ENCODE measurements around the gene NR5A2.

The NR5A2 gene

GRCh38 chr1:200221614-200222282 lies 194.2 kb downstream of the NR5A2 start:
- H3K4me3 ChIP-seq (IDR thresholded peaks at IDR 0.05; ENCODE audit: insufficient read depth, low read depth, low read length): no peak overlapping the region
- H3K79me2 ChIP-seq (ENCODE audit: insufficient read depth, low read depth): no peaks in the 10 kb centered on the region
- no peak overlapping the region for H3K4me2 ChIP-seq
- H3K27ac ChIP-seq: no peak overlapping the region
- H4K20me1 ChIP-seq (ENCODE audit: insufficient read depth): no peaks in the 10 kb centered on the region
- H2AFZ ChIP-seq (ENCODE audit: low read depth): no peak overlapping the region
- TF ChIP-seq CTCF (conservative IDR thresholded peaks at IDR 0.05; ENCODE audit: low read depth, low read length): no peak
- no peaks in the 10 kb centered on the region for H3K27me3 ChIP-seq (ENCODE audit: insufficient read depth, low read depth)
- no peaks in the 10 kb centered on the region for H3K36me3 ChIP-seq (ENCODE audit: insufficient read depth)
- H3K4me1 ChIP-seq (ENCODE audit: low read depth, poor library complexity, severe bottlenecking): peaks cover 9% of the 10 kb centered on the region
- no peak overlapping the region for H3K9ac ChIP-seq

GRCh38 chr1:200223207-200223606 lies 195.7 kb downstream of the NR5A2 start:
- Histone ChIP-seq H3K4me3 (IDR thresholded peaks at IDR 0.05; ENCODE audit: insufficient read depth, low read depth, low read length) (no peak overlapping the region), H3K4me1 (ENCODE audit: low read depth, poor library complexity, severe bottlenecking) (peaks cover 9% of the 10 kb centered on the region), H3K27me3 (ENCODE audit: insufficient read depth, low read depth) (no peaks in the 10 kb centered on the region), H3K4me2 (no peak overlapping the region), H4K20me1 (ENCODE audit: insufficient read depth) (no peaks in the 10 kb centered on the region), H3K27ac (no peak overlapping the region), H3K36me3 (ENCODE audit: insufficient read depth) (no peaks in the 10 kb centered on the region), H3K9ac (no peak overlapping the region), H2AFZ (ENCODE audit: low read depth) (no peak overlapping the region), H3K79me2 (ENCODE audit: insufficient read depth, low read depth) (no peaks in the 10 kb centered on the region)
- no peak for TF ChIP-seq CTCF (conservative IDR thresholded peaks at IDR 0.05; ENCODE audit: low read depth, low read length)

GRCh38 chr1:200223613-200224012 lies 196.1 kb downstream of the NR5A2 start:
- Histone ChIP-seq H3K27me3 (ENCODE audit: insufficient read depth, low read depth) (no peaks in the 10 kb centered on the region), H3K27ac (no peak overlapping the region), H3K4me1 (ENCODE audit: low read depth, poor library complexity, severe bottlenecking) (peaks cover 9% of the 10 kb centered on the region), H3K79me2 (ENCODE audit: insufficient read depth, low read depth) (no peaks in the 10 kb centered on the region), H3K4me2 (no peak overlapping the region), H3K36me3 (ENCODE audit: insufficient read depth) (no peaks in the 10 kb centered on the region), H3K9ac (no peak overlapping the region), H3K4me3 (IDR thresholded peaks at IDR 0.05; ENCODE audit: insufficient read depth, low read depth, low read length) (no peak overlapping the region), H4K20me1 (ENCODE audit: insufficient read depth) (no peaks in the 10 kb centered on the region), H2AFZ (ENCODE audit: low read depth) (no peak overlapping the region)
- no peak for TF ChIP-seq CTCF (conservative IDR thresholded peaks at IDR 0.05; ENCODE audit: low read depth, low read length)

- no peaks in the 10 kb centered on the region for H3K36me3 ChIP-seq (ENCODE audit: insufficient read depth)
- no peak overlapping the region for H2AFZ ChIP-seq (ENCODE audit: low read depth)
- no peak overlapping the region for H3K27ac ChIP-seq
- no peaks in the 10 kb centered on the region for H3K27me3 ChIP-seq (ENCODE audit: insufficient read depth, low read depth)
- no peaks in the 10 kb centered on the region for H4K20me1 ChIP-seq (ENCODE audit: insufficient read depth)
- no peak for TF ChIP-seq CTCF (conservative IDR thresholded peaks at IDR 0.05; ENCODE audit: low read depth, low read length)
- H3K4me1 ChIP-seq (ENCODE audit: low read depth, poor library complexity, severe bottlenecking): peaks cover 9% of the 10 kb centered on the region
- no peak overlapping the region for H3K9ac ChIP-seq
- H3K4me2 ChIP-seq: no peak overlapping the region
- no peak overlapping the region for H3K4me3 ChIP-seq (IDR thresholded peaks at IDR 0.05; ENCODE audit: insufficient read depth, low read depth, low read length)
- H3K79me2 ChIP-seq (ENCODE audit: insufficient read depth, low read depth): no peaks in the 10 kb centered on the region
Observed at GRCh38 chr1:200224315-200224714, 196.8 kb downstream of the NR5A2 start.

All from KMS-11 (cell line).